ENCODE results near the gene CARS2. TPM values are rescaled to one million over a fixed set of nuclear protein-coding genes. Genes with fewer than 3 reads are reported as not detected.
A peak's percentile ranks its signal among the peaks of the same experiment; 100 is the strongest.

CARS2 gene
- total RNA-seq, 2 experiments from 2014 or later = 45.0 to 47.3 TPM

GRCh38 chr13:110683921-110684320, 22.0 kb downstream of the CARS2 start:
- no peaks in the 10 kb centered on the region for H3K9me3 ChIP-seq (ENCODE audit: low read length)
- H3K4me3 ChIP-seq (ENCODE audit: low read depth, low read length, poor library complexity, severe bottlenecking) = no peak overlapping the region
- POLR2A ChIA-PET = interaction anchor here (0.6 kb wide), 1 partner anchor 1911 kb away, joined by 3 read pairs; no protein-coding TSS in a partner anchor
- H3K27ac ChIP-seq (ENCODE audit: low read depth, low read length, poor library complexity, severe bottlenecking) = no peak overlapping the region
- no peak overlapping the region for H2AFZ ChIP-seq (ENCODE audit: low read length)
- no peaks in the 10 kb centered on the region for H4K20me1 ChIP-seq (ENCODE audit: insufficient read depth, low read length)
- no peak for DNase-seq (ENCODE audit: low spot score)
- H3K4me2 ChIP-seq (ENCODE audit: low read length) = no peak overlapping the region
- intact Hi-C loops (cut with micrococcal nuclease; ENCODE audit: unreplicated experiment) = no loop called here
- no peaks in the 10 kb centered on the region for H3K79me2 ChIP-seq (ENCODE audit: insufficient read depth, low read depth, low read length)
- TF ChIP-seq, protein P1, sequence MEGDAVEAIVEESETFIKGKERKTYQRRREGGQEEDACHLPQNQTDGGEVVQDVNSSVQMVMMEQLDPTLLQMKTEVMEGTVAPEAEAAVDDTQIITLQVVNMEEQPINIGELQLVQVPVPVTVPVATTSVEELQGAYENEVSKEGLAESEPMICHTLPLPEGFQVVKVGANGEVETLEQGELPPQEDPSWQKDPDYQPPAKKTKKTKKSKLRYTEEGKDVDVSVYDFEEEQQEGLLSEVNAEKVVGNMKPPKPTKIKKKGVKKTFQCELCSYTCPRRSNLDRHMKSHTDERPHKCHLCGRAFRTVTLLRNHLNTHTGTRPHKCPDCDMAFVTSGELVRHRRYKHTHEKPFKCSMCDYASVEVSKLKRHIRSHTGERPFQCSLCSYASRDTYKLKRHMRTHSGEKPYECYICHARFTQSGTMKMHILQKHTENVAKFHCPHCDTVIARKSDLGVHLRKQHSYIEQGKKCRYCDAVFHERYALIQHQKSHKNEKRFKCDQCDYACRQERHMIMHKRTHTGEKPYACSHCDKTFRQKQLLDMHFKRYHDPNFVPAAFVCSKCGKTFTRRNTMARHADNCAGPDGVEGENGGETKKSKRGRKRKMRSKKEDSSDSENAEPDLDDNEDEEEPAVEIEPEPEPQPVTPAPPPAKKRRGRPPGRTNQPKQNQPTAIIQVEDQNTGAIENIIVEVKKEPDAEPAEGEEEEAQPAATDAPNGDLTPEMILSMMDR (conservative IDR thresholded peaks at IDR 0.05; ENCODE audit: low read length) = no peak
- no peak for TF ChIP-seq EZH2phosphoT487 (IDR thresholded peaks at IDR 0.05; ENCODE audit: borderline replicate concordance, low read depth, low read length)
- peaks cover 49% of the 10 kb centered on the region; the same call in 1 of the 2 replicates for H3K36me3 ChIP-seq (ENCODE audit: insufficient read depth, low read length)
- H3K9me2 ChIP-seq (ENCODE audit: insufficient read depth, low read length) = no peaks in the 10 kb centered on the region
- CTCF ChIA-PET (ENCODE audit: unreplicated experiment) = no interaction called here
- no TSS peak for BruUV-seq (replicated peaks)
- H3K4me1 ChIP-seq (ENCODE audit: insufficient read depth, low read length, poor library complexity, severe bottlenecking) = peaks cover 13% of the 10 kb centered on the region

- H3K4me3 ChIP-seq (ENCODE audit: low read depth, low read length, poor library complexity, severe bottlenecking) = no peak overlapping the region
- intact Hi-C loops (cut with micrococcal nuclease; ENCODE audit: unreplicated experiment) = no loop called here
- no peaks in the 10 kb centered on the region for H3K79me2 ChIP-seq (ENCODE audit: insufficient read depth, low read depth, low read length)
- peaks cover 53% of the 10 kb centered on the region; the same call in 1 of the 2 replicates for H3K36me3 ChIP-seq (ENCODE audit: insufficient read depth, low read length)
- H3K4me1 ChIP-seq (ENCODE audit: insufficient read depth, low read length, poor library complexity, severe bottlenecking) = peaks cover 13% of the 10 kb centered on the region
- DNase-seq (ENCODE audit: low spot score) = no peak
- ChIA-PET POLR2A (no interaction called here), CTCF (ENCODE audit: unreplicated experiment) (interaction anchor here (0.6 kb wide), 1 partner anchor 90 kb away, joined by 3 read pairs; no protein-coding TSS in a partner anchor)
- no peak overlapping the region for H2AFZ ChIP-seq (ENCODE audit: low read length)
- BruUV-seq (replicated peaks) = no TSS peak
- H3K9me3 ChIP-seq (ENCODE audit: low read length) = no peaks in the 10 kb centered on the region
- no peak overlapping the region for H3K4me2 ChIP-seq (ENCODE audit: low read length)
- H3K9me2 ChIP-seq (ENCODE audit: insufficient read depth, low read length) = no peaks in the 10 kb centered on the region
- H4K20me1 ChIP-seq (ENCODE audit: insufficient read depth, low read length) = no peaks in the 10 kb centered on the region
- no peak overlapping the region for H3K27ac ChIP-seq (ENCODE audit: low read depth, low read length, poor library complexity, severe bottlenecking)
- TF ChIP-seq, protein P1 (conservative IDR thresholded peaks at IDR 0.05; ENCODE audit: low read length) = peak; percentile 65
- no peak for TF ChIP-seq EZH2phosphoT487 (IDR thresholded peaks at IDR 0.05; ENCODE audit: borderline replicate concordance, low read depth, low read length)
These were observed 22.6 kb downstream of the CARS2 start for GRCh38 chr13:110683203-110683883.

DNA sequence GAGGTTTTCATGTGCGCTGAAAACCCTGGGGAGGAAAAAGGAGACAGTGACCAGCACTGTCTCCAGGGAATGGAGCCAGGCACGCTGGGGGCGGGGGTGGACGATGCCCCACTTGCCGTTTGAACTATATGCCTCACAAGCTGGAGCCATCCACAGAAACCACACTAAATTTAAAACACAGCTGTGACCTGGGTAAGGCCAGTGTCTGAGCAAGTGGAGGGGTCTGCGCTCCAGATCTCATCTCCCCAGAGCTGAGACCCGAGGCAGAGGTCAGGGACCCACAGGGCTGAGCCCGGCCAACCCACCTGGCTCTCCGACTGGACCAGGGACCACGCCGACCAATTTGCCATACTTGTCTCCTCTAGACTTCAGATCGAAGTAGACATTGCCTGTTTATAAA, 23.2 kb downstream of the CARS2 start:
- Histone ChIP-seq H3K4me3 (ENCODE audit: low read depth, low read length, poor library complexity, severe bottlenecking) (no peak overlapping the region), H3K9me2 (ENCODE audit: insufficient read depth, low read length) (no peaks in the 10 kb centered on the region), H3K9me3 (ENCODE audit: low read length) (no peaks in the 10 kb centered on the region), H3K4me1 (ENCODE audit: insufficient read depth, low read length, poor library complexity, severe bottlenecking) (peaks cover 16% of the 10 kb centered on the region), H3K79me2 (ENCODE audit: insufficient read depth, low read depth, low read length) (no peaks in the 10 kb centered on the region), H3K27ac (ENCODE audit: low read depth, low read length, poor library complexity, severe bottlenecking) (no peak overlapping the region), H3K4me2 (ENCODE audit: low read length) (no peak overlapping the region), H3K36me3 (ENCODE audit: insufficient read depth, low read length) (peaks cover 52% of the 10 kb centered on the region; the same call in 1 of the 2 replicates), H2AFZ (ENCODE audit: low read length) (no peak overlapping the region), H4K20me1 (ENCODE audit: insufficient read depth, low read length) (no peaks in the 10 kb centered on the region)
- BruUV-seq (replicated peaks) = no TSS peak
- POLR2A ChIA-PET = no interaction called here
- TF ChIP-seq EZH2phosphoT487 (IDR thresholded peaks at IDR 0.05; ENCODE audit: borderline replicate concordance, low read depth, low read length) = no peak
- TF ChIP-seq, protein P1 (conservative IDR thresholded peaks at IDR 0.05; ENCODE audit: low read length) = no peak
- CTCF ChIA-PET (ENCODE audit: unreplicated experiment) = interaction anchor here (0.6 kb wide), 1 partner anchor 89 kb away, joined by 3 read pairs; no protein-coding TSS in a partner anchor
- DNase-seq (ENCODE audit: low spot score) = no peak
- intact Hi-C loops (cut with micrococcal nuclease; ENCODE audit: unreplicated experiment) = no loop called here

Measured in OCI-LY7 (cell line).